Activated CD8-positive, alpha-beta memory T cell treated with anti-CD3 and anti-CD28 coated beads, Interleukin-2, amount 10 ng/mL, durations not matched to agents 7 days and 5 days (primary cell): ENCODE measurements around the gene CMTM2. TPM values are rescaled to one million over a fixed set of nuclear protein-coding genes. Genes with fewer than 3 reads are reported as not detected.
"Not testable (repeated sequence)": the region's sequence is repeated elsewhere in the genome, so short reads cannot be mapped to it uniquely, and the experiment has no call there.

Experiments used
- ATAC-seq: fragments of 150-1000 bp; cut with Tn5 transposase; one replicate; pipeline ENCODE4 v1.10.0; 2021; ENCODE audit warnings: moderate library complexity
- CTCF ChIA-PET: fragments of 350-600 bp; sonication (Branson Sonifier 250); formaldehyde crosslinking; loops from one replicate; lab custom pipeline; 2021; ENCODE audit warnings: antibody characterized with exemption; lab: Charles Lee
- DNase-seq: peaks from one replicate; pipeline ENCODE4 v3.0.0-alpha.2; 2020
- H3K27ac Mint-ChIP-seq: one replicate; pipeline ENCODE4 v1.8.0; 2021; ENCODE audit warnings: mild to moderate bottlenecking, mixed read lengths
- H3K27me3 Mint-ChIP-seq: one replicate; pipeline ENCODE4 v1.8.0; 2021; ENCODE audit warnings: mixed read lengths
- H3K36me3 Mint-ChIP-seq: one replicate; pipeline ENCODE4 v1.8.0; 2021; ENCODE audit warnings: mild to moderate bottlenecking, mixed read lengths
- H3K4me1 Mint-ChIP-seq: one replicate; pipeline ENCODE4 v1.8.0; 2021; ENCODE audit warnings: mixed read lengths
- H3K4me3 Mint-ChIP-seq: one replicate; pipeline ENCODE4 v1.8.0; 2021; ENCODE audit warnings: mild to moderate bottlenecking, moderate library complexity, mixed read lengths
- H3K9me3 Mint-ChIP-seq: one replicate; pipeline ENCODE4 v1.8.0; 2022; ENCODE audit warnings: low read depth, mixed read lengths
- total RNA-seq, 2 experiments: library from RNA; stranded (reverse); gene quantifications; one replicate each; pipeline ENCODE4 v1.2.3, GENCODE V29; 2021

Gene CMTM2
- total RNA-seq, 2 experiments from 2014 or later, result 1.1 to 1.6 TPM

- CTCF ChIA-PET, result interaction anchor here (1.5 to 3.0 kb wide), 4 partner anchors 10 to 249 kb away, joined by 5 to 11 read pairs (median 8); no protein-coding TSS in a partner anchor
- Mint-ChIP-seq H3K9me3 (no peaks in the 10 kb centered on the region), H3K27ac (no peak overlapping the region), H3K27me3 (no peaks in the 10 kb centered on the region), H3K4me1 (peaks cover 12% of the 10 kb centered on the region), H3K4me3 (no peak overlapping the region), H3K36me3 (no peaks in the 10 kb centered on the region)
- DNase-seq (no peak), ATAC-seq (no peak)
Measured at GRCh38 chr16:66618588-66619375, 39.5 kb downstream of the CMTM2 start.

DNA sequence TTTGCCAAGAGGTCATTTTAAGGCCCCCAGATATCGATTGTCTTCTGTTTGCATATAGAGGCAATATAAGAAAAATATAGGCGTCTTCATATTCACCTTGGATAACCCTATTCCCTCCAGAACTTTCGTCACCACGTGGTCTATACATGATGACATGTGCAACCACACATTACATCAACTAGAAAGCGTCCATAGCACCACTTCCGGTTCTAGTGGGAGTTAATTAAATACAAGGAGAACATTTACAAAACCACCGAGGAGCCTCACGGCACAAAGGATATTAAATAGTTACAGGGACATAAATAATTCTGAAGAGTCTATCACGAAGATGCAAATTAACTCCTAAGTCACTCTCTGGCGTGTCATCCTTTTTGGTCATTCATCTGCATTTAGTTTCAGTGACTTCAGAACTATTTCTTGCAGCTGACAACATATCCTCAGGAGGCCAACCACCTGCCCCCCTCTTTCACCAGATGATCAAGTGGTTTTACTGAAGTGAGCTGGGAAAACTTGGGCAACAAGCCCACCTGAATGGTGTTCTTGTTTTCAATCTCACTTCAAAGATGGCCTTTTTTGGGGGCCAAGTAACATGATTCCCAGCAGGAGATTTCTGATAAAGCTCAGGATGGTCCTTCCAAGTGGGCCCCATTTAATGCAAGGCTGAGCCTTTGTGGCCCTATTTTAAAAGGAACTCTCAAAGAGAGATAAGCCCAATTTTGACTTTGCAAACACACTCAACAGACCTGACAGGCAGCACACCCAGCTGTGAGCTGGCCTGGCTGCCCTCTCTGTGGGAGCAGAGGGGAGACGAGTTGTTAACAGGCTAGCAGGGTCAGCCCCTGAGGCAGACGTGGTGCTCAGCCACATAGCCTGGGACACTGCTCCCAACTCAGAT lies 40.5 kb downstream of the CMTM2 start:
- Mint-ChIP-seq H3K4me1 (peaks cover 12% of the 10 kb centered on the region), H3K27me3 (no peaks in the 10 kb centered on the region), H3K27ac (no peak overlapping the region), H3K9me3 (no peaks in the 10 kb centered on the region), H3K4me3 (no peak overlapping the region), H3K36me3 (no peaks in the 10 kb centered on the region)
- CTCF ChIA-PET, result interaction anchor here (1.1 to 3.0 kb wide), 5 partner anchors 11 to 248 kb away, joined by 4 to 9 read pairs (median 4); no protein-coding TSS in a partner anchor
- DNase-seq (no peak), ATAC-seq (no peak)

DNA sequence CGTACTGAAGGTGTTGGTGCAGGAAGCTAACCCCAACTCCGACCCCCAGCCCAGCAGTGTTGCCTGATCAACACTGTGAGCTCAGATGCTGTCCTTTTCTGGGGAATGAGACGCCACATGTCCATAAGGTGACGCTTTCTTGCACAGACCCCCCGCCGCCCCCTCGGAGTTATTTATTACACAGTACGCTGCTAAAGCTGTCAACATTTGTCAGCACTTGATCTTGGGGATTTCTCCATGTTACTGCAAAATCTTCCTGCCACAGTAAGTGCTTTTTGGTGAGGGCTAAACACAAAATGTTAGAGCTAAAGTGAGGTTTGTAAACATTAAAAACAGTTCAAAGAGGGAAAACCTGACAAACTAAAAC lies 41.1 kb downstream of the CMTM2 start:
- CTCF ChIA-PET, result interaction anchor here (1.1 to 3.0 kb wide), 4 partner anchors 12 to 214 kb away, joined by 4 to 9 read pairs (median 4); no protein-coding TSS in a partner anchor
- Mint-ChIP-seq H3K36me3 (no peaks in the 10 kb centered on the region), H3K4me1 (peaks cover 12% of the 10 kb centered on the region), H3K27ac (no peak overlapping the region), H3K9me3 (no peaks in the 10 kb centered on the region), H3K27me3 (no peaks in the 10 kb centered on the region), H3K4me3 (no peak overlapping the region)
- ATAC-seq, result no peak
- no peak for DNase-seq

GRCh38 chr16:66621973-66622372 lies 42.7 kb downstream of the CMTM2 start:
- DNase-seq, result no peak
- no peaks in the 10 kb centered on the region for H3K27me3 Mint-ChIP-seq
- no peaks in the 10 kb centered on the region for H3K36me3 Mint-ChIP-seq
- no peak overlapping the region for H3K27ac Mint-ChIP-seq
- ATAC-seq, result no peak
- no peak overlapping the region for H3K4me3 Mint-ChIP-seq
- peaks cover 12% of the 10 kb centered on the region for H3K4me1 Mint-ChIP-seq
- no peaks in the 10 kb centered on the region for H3K9me3 Mint-ChIP-seq
- CTCF ChIA-PET, result interaction anchor here (3.7 kb wide), 1 partner anchor 13 kb away, joined by 11 read pairs; no protein-coding TSS in a partner anchor

GRCh38 chr16:66622863-66623262 lies 43.6 kb downstream of the CMTM2 start:
- Mint-ChIP-seq H3K27ac (no peak overlapping the region), H3K4me3 (no peak overlapping the region)
- CTCF ChIA-PET, result interaction anchor here (1.0 to 3.7 kb wide), 2 partner anchors 14 to 28 kb away, joined by 3 to 11 read pairs; no protein-coding TSS in a partner anchor

GRCh38 chr16:66623755-66624154 lies 44.5 kb downstream of the CMTM2 start:
- no peak for DNase-seq
- Mint-ChIP-seq H3K27ac (no peak overlapping the region), H3K36me3 (no peaks in the 10 kb centered on the region), H3K27me3 (no peaks in the 10 kb centered on the region), H3K4me1 (peaks cover 12% of the 10 kb centered on the region), H3K9me3 (no peaks in the 10 kb centered on the region), H3K4me3 (no peak overlapping the region)
- no peak for ATAC-seq
- CTCF ChIA-PET, result interaction anchor here (1.0 to 3.7 kb wide), 3 partner anchors 14 to 28 kb away, joined by 3 to 11 read pairs (median 3); no protein-coding TSS in a partner anchor

More at GRCh38 chr16:66622863-66623262, 43.6 kb downstream of the CMTM2 start:
- ATAC-seq (no peak), DNase-seq (no peak)
- Mint-ChIP-seq H3K9me3 (no peaks in the 10 kb centered on the region), H3K4me1 (peaks cover 12% of the 10 kb centered on the region), H3K36me3 (no peaks in the 10 kb centered on the region), H3K27me3 (no peaks in the 10 kb centered on the region)

GRCh38 chr16:66627611-66628378 lies 48.5 kb downstream of the CMTM2 start:
- H3K4me1 Mint-ChIP-seq, CTCF ChIA-PET, H3K27ac Mint-ChIP-seq, DNase-seq, H3K27me3 Mint-ChIP-seq, H3K4me3 Mint-ChIP-seq, H3K9me3 Mint-ChIP-seq, ATAC-seq, H3K36me3 Mint-ChIP-seq: not testable (repeated sequence)

DNA sequence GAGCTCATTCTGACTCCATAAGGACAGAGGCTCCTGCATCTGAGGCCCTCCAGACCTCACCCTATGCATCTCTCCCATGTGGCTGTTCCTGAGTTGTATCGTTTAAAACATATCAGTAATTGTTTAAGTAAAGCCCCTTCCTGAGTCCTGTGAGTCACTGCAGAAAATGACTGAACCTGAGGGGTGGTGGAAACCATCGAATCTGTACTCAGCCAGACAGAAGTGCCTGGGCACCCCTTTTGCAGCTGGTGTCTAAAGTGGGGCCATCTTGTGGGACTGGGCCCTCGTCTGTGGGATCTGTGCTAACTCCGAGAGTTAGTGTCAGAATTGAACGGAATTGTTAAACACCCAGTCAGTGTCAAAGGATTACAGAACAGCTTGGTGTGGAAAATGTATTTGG lies 50.6 kb downstream of the CMTM2 start:
- CTCF ChIA-PET, result interaction anchor here (1.1 kb wide), 1 partner anchor 22 kb away, joined by 5 read pairs; no protein-coding TSS in a partner anchor
- ATAC-seq, result no peak

GRCh38 chr16:66630561-66631260 lies 51.4 kb downstream of the CMTM2 start:
- H3K4me3 Mint-ChIP-seq, DNase-seq, H3K4me1 Mint-ChIP-seq, H3K36me3 Mint-ChIP-seq, H3K27ac Mint-ChIP-seq, H3K27me3 Mint-ChIP-seq, H3K9me3 Mint-ChIP-seq, ATAC-seq, CTCF ChIA-PET: not testable (repeated sequence)

More for the DNA sequence above, 50.6 kb downstream of the CMTM2 start:
- H3K9me3 Mint-ChIP-seq, result no peaks in the 10 kb centered on the region
- no peak for DNase-seq
- H3K4me1 Mint-ChIP-seq, result no peaks in the 10 kb centered on the region
- H3K27me3 Mint-ChIP-seq, result no peaks in the 10 kb centered on the region
- no peaks in the 10 kb centered on the region for H3K36me3 Mint-ChIP-seq
- no peak overlapping the region for H3K4me3 Mint-ChIP-seq
- no peak overlapping the region for H3K27ac Mint-ChIP-seq

- ATAC-seq, result not testable (repeated sequence)
Measured at GRCh38 chr16:66631558-66631957, 52.3 kb downstream of the CMTM2 start.

GRCh38 chr16:66634527-66635196 lies 55.4 kb downstream of the CMTM2 start:
- no peaks in the 10 kb centered on the region for H3K9me3 Mint-ChIP-seq
- no peaks in the 10 kb centered on the region for H3K36me3 Mint-ChIP-seq
- H3K27me3 Mint-ChIP-seq, result peaks cover 11% of the 10 kb centered on the region
- H3K27ac Mint-ChIP-seq, result no peak overlapping the region
- DNase-seq, result no peak
- CTCF ChIA-PET, result interaction anchor here (1.2 to 1.5 kb wide), 2 partner anchors 26 to 233 kb away, joined by 3 to 7 read pairs; no protein-coding TSS in a partner anchor
- no peaks in the 10 kb centered on the region for H3K4me1 Mint-ChIP-seq
- H3K4me3 Mint-ChIP-seq, result no peak overlapping the region
- no peak for ATAC-seq

More at GRCh38 chr16:66631558-66631957, 52.3 kb downstream of the CMTM2 start:
- H3K36me3 Mint-ChIP-seq, DNase-seq, H3K27me3 Mint-ChIP-seq, H3K9me3 Mint-ChIP-seq, H3K4me1 Mint-ChIP-seq, CTCF ChIA-PET, H3K27ac Mint-ChIP-seq, H3K4me3 Mint-ChIP-seq: not testable (repeated sequence)

- Mint-ChIP-seq H3K4me3 (no peak overlapping the region), H3K27ac (no peak overlapping the region), H3K27me3 (peaks cover 11% of the 10 kb centered on the region), H3K9me3 (no peaks in the 10 kb centered on the region), H3K4me1 (no peaks in the 10 kb centered on the region), H3K36me3 (no peaks in the 10 kb centered on the region)
- DNase-seq, result no peak
- CTCF ChIA-PET, result interaction anchor here (1.2 to 1.5 kb wide), 2 partner anchors 27 to 233 kb away, joined by 3 to 7 read pairs; no protein-coding TSS in a partner anchor
- ATAC-seq, result no peak
Measured at GRCh38 chr16:66635406-66635805, 56.1 kb downstream of the CMTM2 start.
